Lung (tissue), 12 donors: Measurements from ENCODE around the gene BCAT1. TPM values are rescaled to one million over a fixed set of nuclear protein-coding genes. Genes with fewer than 3 reads are reported as not detected.
A peak's percentile ranks its signal among the peaks of the same experiment; 100 is the strongest.

Source experiments
- ATAC-seq: fragments of 200-7000 bp; cut with Tn5 transposase; one replicate; pipeline ENCODE4 v1.9.1; 2020; ENCODE audit warnings: moderate number of reproducible peaks; ENCODE audit not compliant: insufficient read depth, low FRiP score
- DNase-seq, 3 donors: peaks; one replicate each; pipeline ENCODE4 v3.0.0-alpha.2; 2013 to 2017
- H3K27ac ChIP-seq, 2 donors: one replicate each; pipeline ENCODE4 v1.5.1; 2013; ENCODE audit warnings: mild to moderate bottlenecking in 2 of 2, moderate library complexity in 2 of 2, control low read depth in 1 of 2, inconsistent platforms in 1 of 2, low read depth in 1 of 2, low read length in 1 of 2
- H3K27me3 ChIP-seq, 3 donors: one replicate each; pipeline ENCODE4 v1.5.1; 2013; ENCODE audit warnings: low read length in 2 of 3; ENCODE audit not compliant: control insufficient read depth in 3 of 3, insufficient read depth in 3 of 3
- H3K36me3 ChIP-seq, 4 donors: one replicate each; pipeline ENCODE4 v1.5.1; 2013; ENCODE audit warnings: low read length in 4 of 4, mild to moderate bottlenecking in 1 of 4, moderate library complexity in 1 of 4; ENCODE audit not compliant: control insufficient read depth in 4 of 4, insufficient read depth in 4 of 4
- H3K4me1 ChIP-seq, 5 donors: one replicate each; pipeline ENCODE4 v1.5.1; 2013; ENCODE audit warnings: low read length in 5 of 5, mild to moderate bottlenecking in 2 of 5, moderate library complexity in 1 of 5; ENCODE audit not compliant: control insufficient read depth in 5 of 5, insufficient read depth in 5 of 5
- H3K4me3 ChIP-seq: one replicate; pipeline ENCODE4 v1.5.1; 2013; ENCODE audit warnings: mild to moderate bottlenecking, control low read depth, moderate library complexity
- H3K9ac ChIP-seq, 2 donors: one replicate each; pipeline ENCODE4 v1.5.1; 2013; ENCODE audit warnings: low read length in 2 of 2, control low read depth in 1 of 2; ENCODE audit not compliant: insufficient read depth in 1 of 2
- H3K9me3 ChIP-seq, 4 donors: one replicate each; pipeline ENCODE4 v1.5.1; 2013; ENCODE audit warnings: low read length in 3 of 4, mild to moderate bottlenecking in 1 of 4, moderate library complexity in 1 of 4; ENCODE audit not compliant: control insufficient read depth in 4 of 4, insufficient read depth in 3 of 4
- CTCF ChIP-seq: IDR thresholded peaks from 2 replicates; pipeline ENCODE4 v1.5.1; 2012; ENCODE audit warnings: mild to moderate bottlenecking; ENCODE audit errors: control extremely low read depth, extremely low read depth
- WGBS, 2 donors: extraction: QIAGEN DNeasy Blood & Tissue Kit; methylation state at CpG; one replicate each; pipeline ENCODE4 v1.1.7; 2013; 5-methylcytosine and 5-hydroxymethylcytosine counted together
- polyA plus RNA-seq, 2 donors: library from polyadenylated mRNA; stranded (reverse); fragments of 200-250 nt; gene quantifications; one replicate each; pipeline ENCODE4 v1.2.1, GENCODE V29; 2013
- total RNA-seq, 2 donors: library from RNA; depleted of rRNA in 1 of 2; stranded (reverse); fragments of >200 nt in 1 of 2; gene quantifications; one replicate each; pipeline ENCODE4 v1.2.1, GENCODE V29; 2014 to 2021
- donor health status: control.
- donor health status: control.
- donor health status: Bipolar disorder and iron deficiency.
- donor health status: healthy.
- donor health status: DM: yes; HTN: yes; CAD: no.

BCAT1 gene
- total and polyA plus RNA-seq, 4 donors = 11.7 to 94.9 (median 40.9) TPM

- H3K27me3 ChIP-seq = peaks cover 0 to 2% (median 0%) of the 10 kb centered on the region in 3 donors
- ATAC-seq (no peak), DNase-seq (no peak)
- peaks cover 0 to 22% (median 5%) of the 10 kb centered on the region in 5 donors for H3K4me1 ChIP-seq
- no peak overlapping the region for H3K9ac ChIP-seq
- TF ChIP-seq CTCF = no peak
- H3K36me3 ChIP-seq = peaks cover 0 to 3% (median under 1%) of the 10 kb centered on the region in 4 donors
- H3K4me3 ChIP-seq = no peak overlapping the region
- H3K27ac ChIP-seq = no peak overlapping the region
- WGBS, 2 donors = 85 to 88% methylated on average over 1 of the region's 1 CpG
- no peaks in the 10 kb centered on the region for H3K9me3 ChIP-seq
Measured at GRCh38 chr12:24840046-24840800, 108.7 kb downstream of the BCAT1 start.

GRCh38 chr12:24839268-24839791, 109.6 kb downstream of the BCAT1 start:
- H3K27me3 ChIP-seq = peaks cover 0 to 2% (median 0%) of the 10 kb centered on the region in 3 donors
- H3K9ac ChIP-seq = no peak overlapping the region
- H3K4me3 ChIP-seq = no peak overlapping the region
- H3K27ac ChIP-seq = no peak overlapping the region
- DNase-seq (no peak), ATAC-seq (no peak)
- 87 to 92% methylated on average over 13 of the region's 13 CpGs for WGBS, 2 donors
- no peak for TF ChIP-seq CTCF
- no peaks in the 10 kb centered on the region for H3K9me3 ChIP-seq
- H3K4me1 ChIP-seq = peaks cover 0 to 26% (median 5%) of the 10 kb centered on the region in 5 donors
- H3K36me3 ChIP-seq = peaks cover 0 to 3% (median under 1%) of the 10 kb centered on the region in 4 donors

GRCh38 chr12:24838531-24838950, 110.4 kb downstream of the BCAT1 start:
- Histone ChIP-seq H3K27ac (no peak overlapping the region), H3K9ac (no peak overlapping the region), H3K4me3 (no peak overlapping the region), H3K36me3 (peaks cover 0 to 3% (median 0%) of the 10 kb centered on the region in 4 donors), H3K27me3 (peaks cover 0 to 2% (median 0%) of the 10 kb centered on the region in 3 donors), H3K9me3 (no peaks in the 10 kb centered on the region), H3K4me1 (peaks cover 0 to 26% (median 5%) of the 10 kb centered on the region in 5 donors)
- peak; percentile 82 to 97 (median 96) for DNase-seq
- 19 to 50% methylated on average over 2 of the region's 2 CpGs for WGBS, 2 donors
- ATAC-seq = peak; percentile 29
- TF ChIP-seq CTCF = no peak
